BE2C (cell line): ENCODE data around the gene EEF2K.

ENCODE experiments used
- DNase-seq: peaks from one replicate; pipeline ENCODE4 v3.0.0-alpha.2; 2020
- H3K27me3 ChIP-seq: fragments of 250-450 bp; sonication (Bioruptor Pico); 2 replicates; pipeline ENCODE4 v1.5.1; 2020; ENCODE audit warnings: mild to moderate bottlenecking
- H3K36me3 ChIP-seq: fragments of 250-450 bp; sonication (Bioruptor Pico); 2 replicates; pipeline ENCODE4 v1.5.1; 2020; ENCODE audit warnings: mild to moderate bottlenecking
- H3K4me1 ChIP-seq: fragments of 250-450 bp; sonication (Bioruptor Pico); 2 replicates; pipeline ENCODE4 v1.5.1; 2020
- H3K4me3 ChIP-seq: 2 replicates; pipeline ENCODE4 v1.5.1; 2011; ENCODE audit warnings: low read depth, low read length
- H3K9me3 ChIP-seq: fragments of 250-450 bp; sonication (Bioruptor Pico); 2 replicates; pipeline ENCODE4 v1.5.1; 2020
- CTCF ChIP-seq: IDR thresholded peaks from 2 replicates; pipeline ENCODE4 v1.5.1; 2012; ENCODE audit warnings: mild to moderate bottlenecking, low read depth, low read length

Gene EEF2K

GRCh38 chr16:22272870-22273650 is 67.0 kb downstream of the EEF2K start:
- peaks cover 34% of the 10 kb centered on the region for H3K36me3 ChIP-seq
- no peak for DNase-seq
- TF ChIP-seq CTCF, result no peak

DNA sequence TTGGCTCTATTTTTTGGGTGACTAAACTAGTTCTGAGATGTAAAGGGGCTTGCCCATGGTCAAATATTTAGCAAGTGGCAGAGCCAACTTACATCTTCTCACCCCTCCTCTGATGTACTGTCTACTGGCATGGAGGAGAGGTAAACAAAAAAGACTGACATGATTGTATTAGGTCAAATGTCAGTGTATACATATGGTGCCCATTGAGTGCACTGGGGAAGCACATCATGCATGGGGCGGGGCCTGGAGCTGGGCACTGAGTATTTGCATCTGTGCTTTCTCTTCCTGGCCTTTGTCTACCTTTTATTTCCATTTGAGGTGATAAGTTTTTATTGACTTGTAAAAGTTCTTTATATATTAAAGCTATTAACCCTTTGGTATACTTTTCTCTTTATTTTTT is 68.8 kb downstream of the EEF2K start:
- H3K36me3 ChIP-seq, result peaks cover 37% of the 10 kb centered on the region
- peaks cover under 1% of the 10 kb centered on the region; the same call in 1 of the 2 replicates for H3K4me1 ChIP-seq
- TF ChIP-seq CTCF, result no peak
- H3K27me3 ChIP-seq, result no peaks in the 10 kb centered on the region
- H3K4me3 ChIP-seq, result no peak overlapping the region
- H3K9me3 ChIP-seq, result no peaks in the 10 kb centered on the region
- no peak for DNase-seq

More at GRCh38 chr16:22272870-22273650, 67.0 kb downstream of the EEF2K start:
- no peaks in the 10 kb centered on the region for H3K4me1 ChIP-seq
- no peaks in the 10 kb centered on the region for H3K9me3 ChIP-seq
- H3K27me3 ChIP-seq, result no peaks in the 10 kb centered on the region
- H3K4me3 ChIP-seq, result no peak overlapping the region

- no peaks in the 10 kb centered on the region for H3K27me3 ChIP-seq
- H3K4me1 ChIP-seq, result peaks cover 3% of the 10 kb centered on the region
- no peak for DNase-seq
- TF ChIP-seq CTCF, result no peak
- no peaks in the 10 kb centered on the region for H3K9me3 ChIP-seq
- H3K4me3 ChIP-seq, result no peak overlapping the region
- peaks cover 53% of the 10 kb centered on the region for H3K36me3 ChIP-seq
Measured at GRCh38 chr16:22278441-22279230, 72.6 kb downstream of the EEF2K start.

- no peaks in the 10 kb centered on the region for H3K9me3 ChIP-seq
- TF ChIP-seq CTCF, result no peak
- no peaks in the 10 kb centered on the region for H3K27me3 ChIP-seq
- peaks cover 47% of the 10 kb centered on the region for H3K36me3 ChIP-seq
- no peak overlapping the region for H3K4me3 ChIP-seq
- no peak for DNase-seq
- H3K4me1 ChIP-seq, result peaks cover 3% of the 10 kb centered on the region
Measured at GRCh38 chr16:22282254-22282892, 76.3 kb downstream of the EEF2K start.

- Histone ChIP-seq H3K4me1 (peaks cover 3% of the 10 kb centered on the region), H3K9me3 (no peaks in the 10 kb centered on the region), H3K36me3 (peaks cover 43% of the 10 kb centered on the region), H3K27me3 (no peaks in the 10 kb centered on the region), H3K4me3 (no peak overlapping the region)
- no peak for TF ChIP-seq CTCF
- no peak for DNase-seq
Measured at GRCh38 chr16:22284637-22285036, 78.6 kb downstream of the EEF2K start.
